SU-DHL-6 (cell line): ENCODE data around the gene TRMT44.

Experiments
- H2AFZ ChIP-seq: fragments of 200-600 bp; sonication (generic); 2 replicates; pipeline ENCODE4 v1.6.1; 2014; ENCODE audit warnings: low read depth, mild to moderate bottlenecking, moderate library complexity, mixed read lengths, antibody characterized with exemption, low read length; ENCODE audit not compliant: severe bottlenecking
- H3F3A ChIP-seq: fragments of 200-600 bp; shearing (Covaris generic); 2 replicates; pipeline ENCODE4 v1.6.0; 2016; ENCODE audit warnings: antibody characterized with exemption, mild to moderate bottlenecking; ENCODE audit not compliant: insufficient read depth
- H3K27ac ChIP-seq: fragments of 200-600 bp; sonication (generic); 2 replicates; pipeline ENCODE4 v1.5.1; 2016; ENCODE audit warnings: low read depth, mild to moderate bottlenecking, low read length, moderate library complexity, mixed read lengths
- H3K27me3 ChIP-seq: fragments of 200-600 bp; sonication (generic), shearing (Covaris generic); 2 replicates; pipeline ENCODE4 v1.6.0; 2014; ENCODE audit warnings: mild to moderate bottlenecking, low read length
- H3K36me3 ChIP-seq: fragments of 200-600 bp; sonication (generic); 2 replicates; pipeline ENCODE4 v1.6.1; 2014; ENCODE audit warnings: mild to moderate bottlenecking, low read length, mixed read lengths
- H3K4me2 ChIP-seq: fragments of 300-600, 200-600 bp; shearing (Covaris generic), sonication (generic); 2 replicates; pipeline ENCODE4 v1.6.0; 2014; ENCODE audit warnings: low read length, low read depth, mild to moderate bottlenecking; ENCODE audit not compliant: poor library complexity, severe bottlenecking
- H3K4me3 ChIP-seq: fragments of 200-600 bp; sonication (generic); 2 replicates; pipeline ENCODE4 v1.5.1; 2014; ENCODE audit warnings: antibody characterized with exemption, low read length, mild to moderate bottlenecking, mixed read lengths; ENCODE audit not compliant: insufficient read depth, poor library complexity, severe bottlenecking
- H3K79me2 ChIP-seq: fragments of 200-600 bp; sonication (generic); 2 replicates; pipeline ENCODE4 v1.6.1; 2014; ENCODE audit warnings: mild to moderate bottlenecking, low read length, moderate library complexity; ENCODE audit not compliant: insufficient read depth
- H3K9ac ChIP-seq: fragments of 200-600 bp; sonication (generic); 2 replicates; pipeline ENCODE4 v1.7.0; 2014; ENCODE audit warnings: mild to moderate bottlenecking, low read length
- H3K9me2 ChIP-seq: fragments of 200-600 bp; sonication (generic); replicated peaks from 2 replicates; pipeline ENCODE4 v1.6.1; 2014; ENCODE audit warnings: low read length; ENCODE audit not compliant: insufficient read depth
- H3K9me3 ChIP-seq: fragments of 200-600 bp; sonication (generic); 2 replicates; pipeline ENCODE4 v1.6.1; 2014; ENCODE audit warnings: low read length, mixed read lengths; ENCODE audit not compliant: insufficient read depth
- H4K20me1 ChIP-seq: fragments of 200-600 bp; sonication (generic); 2 replicates; pipeline ENCODE4 v1.6.1; 2014; ENCODE audit warnings: low read depth, mild to moderate bottlenecking, antibody characterized with exemption, low read length, moderate library complexity, mixed read lengths
- EZH2phosphoT487 ChIP-seq: fragments of 200-600 bp; sonication (generic), shearing (Covaris generic); conservative IDR thresholded peaks from 2 replicates; pipeline ENCODE4 v1.6.1; 2018; ENCODE audit warnings: mild to moderate bottlenecking, antibody characterized with exemption, low read length, moderate library complexity, mixed read lengths
- TF ChIP-seq, protein P1 (sequence below): fragments of 200-600 bp; sonication (generic); IDR thresholded peaks from one replicate; pipeline ENCODE4 v1.5.1; 2017; ENCODE audit warnings: antibody characterized with exemption, mild to moderate bottlenecking, low read length, moderate library complexity; ENCODE audit not compliant: insufficient read depth, poor library complexity, severe bottlenecking

The TRMT44 gene

GRCh38 chr4:8392591-8393190 is 47.9 kb upstream of the TRMT44 start:
- Histone ChIP-seq H3K79me2 (no peaks in the 10 kb centered on the region), H3K27ac (peak overlapping the region; percentile 39), H3K9me2 (no peaks in the 10 kb centered on the region), H3K9me3 (no peaks in the 10 kb centered on the region), H3K4me3 (no peak overlapping the region), H2AFZ (no peak overlapping the region), H4K20me1 (no peaks in the 10 kb centered on the region), H3F3A (no peaks in the 10 kb centered on the region; the same call in 1 of the 2 replicates), H3K9ac (no peak overlapping the region), H3K27me3 (no peaks in the 10 kb centered on the region), H3K4me2 (no peak overlapping the region), H3K36me3 (no peaks in the 10 kb centered on the region)
- no peak for TF ChIP-seq EZH2phosphoT487
- TF ChIP-seq, protein P1, sequence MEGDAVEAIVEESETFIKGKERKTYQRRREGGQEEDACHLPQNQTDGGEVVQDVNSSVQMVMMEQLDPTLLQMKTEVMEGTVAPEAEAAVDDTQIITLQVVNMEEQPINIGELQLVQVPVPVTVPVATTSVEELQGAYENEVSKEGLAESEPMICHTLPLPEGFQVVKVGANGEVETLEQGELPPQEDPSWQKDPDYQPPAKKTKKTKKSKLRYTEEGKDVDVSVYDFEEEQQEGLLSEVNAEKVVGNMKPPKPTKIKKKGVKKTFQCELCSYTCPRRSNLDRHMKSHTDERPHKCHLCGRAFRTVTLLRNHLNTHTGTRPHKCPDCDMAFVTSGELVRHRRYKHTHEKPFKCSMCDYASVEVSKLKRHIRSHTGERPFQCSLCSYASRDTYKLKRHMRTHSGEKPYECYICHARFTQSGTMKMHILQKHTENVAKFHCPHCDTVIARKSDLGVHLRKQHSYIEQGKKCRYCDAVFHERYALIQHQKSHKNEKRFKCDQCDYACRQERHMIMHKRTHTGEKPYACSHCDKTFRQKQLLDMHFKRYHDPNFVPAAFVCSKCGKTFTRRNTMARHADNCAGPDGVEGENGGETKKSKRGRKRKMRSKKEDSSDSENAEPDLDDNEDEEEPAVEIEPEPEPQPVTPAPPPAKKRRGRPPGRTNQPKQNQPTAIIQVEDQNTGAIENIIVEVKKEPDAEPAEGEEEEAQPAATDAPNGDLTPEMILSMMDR: no peak

- Histone ChIP-seq H3K27ac (no peak overlapping the region), H3K36me3 (no peaks in the 10 kb centered on the region), H2AFZ (no peak overlapping the region), H3K79me2 (no peaks in the 10 kb centered on the region), H3K4me2 (no peak overlapping the region), H3K27me3 (no peaks in the 10 kb centered on the region), H3K9me2 (no peaks in the 10 kb centered on the region), H3K9ac (no peak overlapping the region), H3K9me3 (no peaks in the 10 kb centered on the region), H3K4me3 (no peak overlapping the region), H4K20me1 (no peaks in the 10 kb centered on the region), H3F3A (no peaks in the 10 kb centered on the region; the same call in 1 of the 2 replicates)
- TF ChIP-seq EZH2phosphoT487: no peak
- TF ChIP-seq, protein P1: no peak
Observed at GRCh38 chr4:8393593-8394038, 47.0 kb upstream of the TRMT44 start.

DNA sequence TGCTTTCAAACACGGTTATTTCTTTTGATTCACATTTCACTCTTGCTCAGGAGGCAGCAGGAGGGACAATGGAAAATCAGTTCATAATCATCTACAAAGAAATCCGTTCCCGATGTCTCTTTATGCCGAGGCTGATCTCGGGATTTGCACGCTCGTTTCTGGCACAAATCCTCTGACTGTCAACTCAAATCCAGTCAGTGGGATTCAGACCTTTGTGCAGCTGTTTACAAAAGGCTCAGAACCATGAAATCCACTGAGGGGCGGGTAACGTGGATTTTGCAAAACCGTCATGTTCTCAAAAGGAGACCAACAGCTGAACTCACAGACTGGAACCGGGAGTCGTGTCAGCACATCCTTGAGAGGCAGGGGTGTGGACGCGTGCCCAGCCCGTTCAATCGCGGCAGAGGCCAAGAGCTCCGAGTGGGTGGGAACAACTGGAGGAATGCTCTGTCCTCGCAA is 46.5 kb upstream of the TRMT44 start:
- no peak overlapping the region for H3K4me3 ChIP-seq
- no peak overlapping the region for H3K4me2 ChIP-seq

More for the DNA sequence above, 46.5 kb upstream of the TRMT44 start:
- no peaks in the 10 kb centered on the region for H3K36me3 ChIP-seq
- no peak for TF ChIP-seq EZH2phosphoT487
- TF ChIP-seq, protein P1: no peak
- H3K79me2 ChIP-seq: no peaks in the 10 kb centered on the region
- no peaks in the 10 kb centered on the region for H3K9me2 ChIP-seq
- no peaks in the 10 kb centered on the region for H3K27me3 ChIP-seq
- no peak overlapping the region for H3K9ac ChIP-seq
- H3K9me3 ChIP-seq: no peaks in the 10 kb centered on the region
- H3F3A ChIP-seq: no peaks in the 10 kb centered on the region; the same call in 1 of the 2 replicates
- no peaks in the 10 kb centered on the region for H4K20me1 ChIP-seq
- H3K27ac ChIP-seq: no peak overlapping the region
- H2AFZ ChIP-seq: no peak overlapping the region
